H9 (cell line): ENCODE results near the gene GNB4. TPM values are rescaled to one million over a fixed set of nuclear protein-coding genes. Genes with fewer than 3 reads are reported as not detected.

Experiments
- DNase-seq: peaks from one replicate; pipeline ENCODE4 v3.0.0-alpha.2; 2017
- H2AFZ ChIP-seq: one replicate; pipeline ENCODE4 v1.6.1; 2013; ENCODE audit warnings: mild to moderate bottlenecking, low read length, control low read depth, moderate library complexity
- H2AK5ac ChIP-seq: 2 replicates; pipeline ENCODE4 v1.6.1; 2013; ENCODE audit warnings: low read length, control low read depth, mixed read lengths; ENCODE audit not compliant: insufficient read length
- H2BK120ac ChIP-seq: one replicate; pipeline ENCODE4 v1.6.1; 2013; ENCODE audit warnings: low read depth, mild to moderate bottlenecking, low read length, control low read depth, inconsistent platforms; ENCODE audit not compliant: poor library complexity, severe bottlenecking
- H2BK12ac ChIP-seq: 2 replicates; pipeline ENCODE4 v1.6.1; 2013; ENCODE audit warnings: low read length, control low read depth, mixed read lengths, low read depth; ENCODE audit not compliant: insufficient read length
- H2BK15ac ChIP-seq: 2 replicates; pipeline ENCODE4 v1.6.1; 2013; ENCODE audit warnings: low read depth, low read length, control low read depth
- H2BK20ac ChIP-seq: one replicate; pipeline ENCODE4 v1.6.1; 2013; ENCODE audit warnings: low read depth, mild to moderate bottlenecking, low read length, control low read depth, inconsistent platforms; ENCODE audit not compliant: poor library complexity, severe bottlenecking
- H2BK5ac ChIP-seq: 2 replicates; pipeline ENCODE4 v1.6.1; 2013; ENCODE audit warnings: low read length, control low read depth, mixed read lengths; ENCODE audit not compliant: insufficient read length
- H3K14ac ChIP-seq: 2 replicates; pipeline ENCODE4 v1.6.1; 2013; ENCODE audit warnings: low read length, control low read depth; ENCODE audit not compliant: insufficient read depth
- H3K18ac ChIP-seq: 2 replicates; pipeline ENCODE4 v1.6.1; 2013; ENCODE audit warnings: low read depth, mild to moderate bottlenecking, mixed read lengths, low read length, control low read depth; ENCODE audit not compliant: insufficient read length
- H3K23ac ChIP-seq: 2 replicates; pipeline ENCODE4 v1.6.1; 2013; ENCODE audit warnings: low read length, control low read depth, mixed read lengths, low read depth; ENCODE audit not compliant: insufficient read length
- H3K23me2 ChIP-seq: 2 replicates; pipeline ENCODE4 v1.6.1; 2013; ENCODE audit warnings: low read depth, mild to moderate bottlenecking, mixed read lengths, low read length, control low read depth; ENCODE audit not compliant: insufficient read length, poor library complexity, severe bottlenecking
- H3K27ac ChIP-seq: 2 replicates; pipeline ENCODE4 v1.5.1; 2013; ENCODE audit warnings: low read length, control low read depth, mixed read lengths, low read depth; ENCODE audit not compliant: insufficient read length
- H3K27me3 ChIP-seq: 2 replicates; pipeline ENCODE4 v1.6.1; 2013; ENCODE audit warnings: low read length, control low read depth, inconsistent platforms; ENCODE audit not compliant: insufficient read depth
- H3K4ac ChIP-seq: 2 replicates; pipeline ENCODE4 v1.6.1; 2013; ENCODE audit warnings: low read depth, mild to moderate bottlenecking, control low read depth, inconsistent platforms, low read length, moderate library complexity
- H3K4me1 ChIP-seq: 2 replicates; pipeline ENCODE4 v1.6.1; 2013; ENCODE audit warnings: low read length, control low read depth, inconsistent platforms; ENCODE audit not compliant: insufficient read depth
- H3K4me2 ChIP-seq: 2 replicates; pipeline ENCODE4 v1.6.1; 2013; ENCODE audit warnings: low read length, control low read depth, mixed read lengths; ENCODE audit not compliant: insufficient read length, insufficient read depth
- H3K56ac ChIP-seq: 2 replicates; pipeline ENCODE4 v1.6.1; 2013; ENCODE audit warnings: low read depth, mild to moderate bottlenecking, mixed read lengths, low read length, control low read depth; ENCODE audit not compliant: insufficient read length
- H3K79me1 ChIP-seq: 2 replicates; pipeline ENCODE4 v1.6.1; 2013; ENCODE audit warnings: low read depth, mild to moderate bottlenecking, moderate library complexity, low read length, control low read depth, inconsistent platforms; ENCODE audit not compliant: insufficient read depth, poor library complexity, severe bottlenecking
- H3K79me2 ChIP-seq: 2 replicates; pipeline ENCODE4 v1.6.1; 2013; ENCODE audit warnings: low read length, control low read depth, inconsistent platforms; ENCODE audit not compliant: insufficient read depth
- H3K9ac ChIP-seq: 2 replicates; pipeline ENCODE4 v1.6.1; 2013; ENCODE audit warnings: low read length, control low read depth, mixed read lengths; ENCODE audit not compliant: insufficient read length; ENCODE audit errors: extremely low read depth
- H3K9me3 ChIP-seq: one replicate; pipeline ENCODE4 v1.6.1; 2013; ENCODE audit warnings: low read depth, low read length, inconsistent platforms; ENCODE audit not compliant: control insufficient read depth
- H3T11ph ChIP-seq: one replicate; pipeline ENCODE4 v1.6.1; 2013; ENCODE audit warnings: mild to moderate bottlenecking, low read length, control low read depth, inconsistent platforms
- H4K20me1 ChIP-seq: one replicate; pipeline ENCODE4 v1.6.1; 2013; ENCODE audit not compliant: control insufficient read depth, insufficient read length, insufficient read depth
- H4K5ac ChIP-seq: 2 replicates; pipeline ENCODE4 v1.6.1; 2013; ENCODE audit warnings: low read depth, mild to moderate bottlenecking, mixed read lengths, low read length, control low read depth; ENCODE audit not compliant: insufficient read length
- H4K8ac ChIP-seq: replicated peaks from 2 replicates; pipeline ENCODE4 v1.6.1; 2013; ENCODE audit warnings: low read length, control low read depth, mixed read lengths, low read depth; ENCODE audit not compliant: insufficient read length
- H4K91ac ChIP-seq: 2 replicates; pipeline ENCODE4 v1.6.1; 2013; ENCODE audit warnings: low read depth, mild to moderate bottlenecking, moderate library complexity, mixed read lengths, low read length, control low read depth; ENCODE audit not compliant: insufficient read length
- H3K27ac Mint-ChIP-seq, 3 experiments: 2 replicates in 2 of 3; 3 replicates in 1 of 3; pipeline ENCODE4 v1.8.0; 2020 to 2021; ENCODE audit warnings: mixed read lengths in 3 of 3, mild to moderate bottlenecking in 1 of 3, moderate library complexity in 1 of 3
- H3K27me3 Mint-ChIP-seq: 2 replicates; pipeline ENCODE4 v1.8.0; 2021; ENCODE audit warnings: low read depth, mild to moderate bottlenecking, moderate library complexity, mixed read lengths
- H3K36me3 Mint-ChIP-seq, 3 experiments: 2 replicates in 2 of 3; 3 replicates in 1 of 3; pipeline ENCODE4 v1.8.0; 2020 to 2021; ENCODE audit warnings: low read depth in 3 of 3, mixed read lengths in 3 of 3; ENCODE audit not compliant: insufficient read depth in 1 of 3
- H3K4me1 Mint-ChIP-seq, 2 experiments: 2 replicates each; pipeline ENCODE4 v1.8.0; 2020; ENCODE audit warnings: mixed read lengths in 2 of 2
- H3K4me3 Mint-ChIP-seq, 2 experiments: 2 replicates in 1 of 2; 3 replicates in 1 of 2; pipeline ENCODE4 v1.8.0; 2020 to 2021; ENCODE audit warnings: mild to moderate bottlenecking in 2 of 2, mixed read lengths in 2 of 2, moderate library complexity in 1 of 2
- H3K9me3 Mint-ChIP-seq, 2 experiments: 2 replicates in 1 of 2; 3 replicates in 1 of 2; pipeline ENCODE4 v1.8.0; 2020; ENCODE audit warnings: mild to moderate bottlenecking in 2 of 2, mixed read lengths in 2 of 2, moderate library complexity in 1 of 2
- CTCF ChIP-seq: fragments of 200-600 bp; sonication (generic); conservative IDR thresholded peaks from 3 replicates; pipeline ENCODE4 v1.8.0; 2021; ENCODE audit warnings: antibody characterized with exemption, mild to moderate bottlenecking
- WGBS: extraction: QIAGEN DNeasy Blood & Tissue Kit; methylation state at CpG from one replicate; pipeline ENCODE4 v1.1.7; 2013; ENCODE audit warnings: missing lambda C conversion rate, low lambda C conversion rate, mixed read lengths; ENCODE audit not compliant: insufficient read length; ENCODE audit errors: extremely low coverage; 5-methylcytosine and 5-hydroxymethylcytosine counted together
- total RNA-seq: library from RNA; stranded (reverse); gene quantifications from 2 replicates; pipeline ENCODE4 v1.2.1, GENCODE V29; 2021

GNB4 gene
- total RNA-seq, 1 experiment from 2014 or later = 25.0 TPM

- no peaks in the 10 kb centered on the region for H3K27me3 Mint-ChIP-seq
- Histone ChIP-seq H3K4me1 (peaks cover 2% of the 10 kb centered on the region; the same call in 1 of the 2 replicates), H3K23ac (no peak overlapping the region), H3K18ac (no peak overlapping the region), H2BK120ac (no peak overlapping the region), H2BK12ac (no peak overlapping the region), H3T11ph (no peak overlapping the region), H3K4ac (no peak overlapping the region), H3K79me1 (no peaks in the 10 kb centered on the region), H4K20me1 (no peaks in the 10 kb centered on the region), H4K91ac (no peak overlapping the region), H3K27ac (no peak overlapping the region), H3K27me3 (no peaks in the 10 kb centered on the region), H3K79me2 (no peaks in the 10 kb centered on the region), H2BK20ac (no peak overlapping the region), H3K14ac (no peak overlapping the region), H3K4me2 (no peak overlapping the region), H3K9ac (no peak overlapping the region), H4K5ac (no peak overlapping the region), H2AK5ac (no peak overlapping the region), H3K23me2 (no peaks in the 10 kb centered on the region), H3K9me3 (no peaks in the 10 kb centered on the region), H2BK15ac (no peak overlapping the region), H2BK5ac (no peak overlapping the region), H3K56ac (no peak overlapping the region), H4K8ac (no peak overlapping the region), H2AFZ (no peak overlapping the region)
- H3K27ac Mint-ChIP-seq = no peak overlapping the region
- no peak for DNase-seq
- H3K4me1 Mint-ChIP-seq = peaks cover 34 to 40% of the 10 kb centered on the region in 2 experiments
- H3K36me3 Mint-ChIP-seq = peaks cover 3 to 10% (median 4%) of the 10 kb centered on the region in 3 experiments; a peak in 4 of 7 replicates
- no peak overlapping the region for H3K4me3 Mint-ChIP-seq
- H3K9me3 Mint-ChIP-seq = no peaks in the 10 kb centered on the region
- WGBS = no CpG with 5 or more reads among the region's 3 CpGs
- no peak for TF ChIP-seq CTCF
Observed at GRCh38 chr3:179401561-179401960, 49.7 kb downstream of the GNB4 start.
